HFFc6 (cell line): ENCODE data around the gene NUDT14. TPM values are rescaled to one million over a fixed set of nuclear protein-coding genes. Genes with fewer than 3 reads are reported as not detected.

ENCODE experiments used
- DNase-seq: peaks from one replicate; pipeline ENCODE4 v3.0.0-alpha.2; 2018
- H3K27ac Mint-ChIP-seq: 2 replicates; pipeline ENCODE4 v1.8.0; 2020; ENCODE audit warnings: mild to moderate bottlenecking, mixed read lengths
- H3K27me3 Mint-ChIP-seq: 2 replicates; pipeline ENCODE4 v1.8.0; 2021; ENCODE audit warnings: mild to moderate bottlenecking, moderate library complexity, mixed read lengths; ENCODE audit not compliant: insufficient read depth
- H3K36me3 Mint-ChIP-seq: 2 replicates; pipeline ENCODE4 v1.8.0; 2021; ENCODE audit warnings: low read depth, mixed read lengths
- H3K4me1 Mint-ChIP-seq: 2 replicates; pipeline ENCODE4 v1.8.0; 2020; ENCODE audit warnings: low read depth, mixed read lengths
- H3K4me3 Mint-ChIP-seq: 2 replicates; pipeline ENCODE4 v1.8.0; 2020; ENCODE audit warnings: mild to moderate bottlenecking, moderate library complexity, mixed read lengths
- H3K9me3 Mint-ChIP-seq: 2 replicates; pipeline ENCODE4 v1.8.0; 2020; ENCODE audit warnings: mild to moderate bottlenecking, mixed read lengths
- total RNA-seq, 6 experiments: library from RNA; stranded (reverse); fragmentation: NEBNext Ultra II Directional; extraction: Animal tissue kit (Norgen Biotek cat#: 25700); gene quantifications; 2 replicates in 1 of 6; 3 replicates in 5 of 6; pipeline ENCODE4 v1.2.3, GENCODE V29; 2021
- TF ChIP-seq, protein P1 (sequence below): fragments of 200-600 bp; sonication (generic); IDR thresholded peaks from 2 replicates; pipeline ENCODE4 v1.5.0; 2021; ENCODE audit warnings: antibody characterized with exemption, mild to moderate bottlenecking

Gene NUDT14
- total RNA-seq, 6 experiments from 2014 or later = 9.8 to 13.3 (median 11.0) TPM

- no peak for DNase-seq
- Mint-ChIP-seq H3K9me3 (peaks cover 21% of the 10 kb centered on the region), H3K27ac (no peak overlapping the region), H3K27me3 (peaks cover 6% of the 10 kb centered on the region), H3K4me1 (no peaks in the 10 kb centered on the region), H3K36me3 (0 out of 2 replicates have a peak, but pooled peaks cover 4% of the 10 kb centered on the region), H3K4me3 (no peak overlapping the region)
- TF ChIP-seq, protein P1, sequence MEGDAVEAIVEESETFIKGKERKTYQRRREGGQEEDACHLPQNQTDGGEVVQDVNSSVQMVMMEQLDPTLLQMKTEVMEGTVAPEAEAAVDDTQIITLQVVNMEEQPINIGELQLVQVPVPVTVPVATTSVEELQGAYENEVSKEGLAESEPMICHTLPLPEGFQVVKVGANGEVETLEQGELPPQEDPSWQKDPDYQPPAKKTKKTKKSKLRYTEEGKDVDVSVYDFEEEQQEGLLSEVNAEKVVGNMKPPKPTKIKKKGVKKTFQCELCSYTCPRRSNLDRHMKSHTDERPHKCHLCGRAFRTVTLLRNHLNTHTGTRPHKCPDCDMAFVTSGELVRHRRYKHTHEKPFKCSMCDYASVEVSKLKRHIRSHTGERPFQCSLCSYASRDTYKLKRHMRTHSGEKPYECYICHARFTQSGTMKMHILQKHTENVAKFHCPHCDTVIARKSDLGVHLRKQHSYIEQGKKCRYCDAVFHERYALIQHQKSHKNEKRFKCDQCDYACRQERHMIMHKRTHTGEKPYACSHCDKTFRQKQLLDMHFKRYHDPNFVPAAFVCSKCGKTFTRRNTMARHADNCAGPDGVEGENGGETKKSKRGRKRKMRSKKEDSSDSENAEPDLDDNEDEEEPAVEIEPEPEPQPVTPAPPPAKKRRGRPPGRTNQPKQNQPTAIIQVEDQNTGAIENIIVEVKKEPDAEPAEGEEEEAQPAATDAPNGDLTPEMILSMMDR = no peak
Measured at GRCh38 chr14:105135700-105136395, 45.3 kb downstream of the NUDT14 start.

DNA sequence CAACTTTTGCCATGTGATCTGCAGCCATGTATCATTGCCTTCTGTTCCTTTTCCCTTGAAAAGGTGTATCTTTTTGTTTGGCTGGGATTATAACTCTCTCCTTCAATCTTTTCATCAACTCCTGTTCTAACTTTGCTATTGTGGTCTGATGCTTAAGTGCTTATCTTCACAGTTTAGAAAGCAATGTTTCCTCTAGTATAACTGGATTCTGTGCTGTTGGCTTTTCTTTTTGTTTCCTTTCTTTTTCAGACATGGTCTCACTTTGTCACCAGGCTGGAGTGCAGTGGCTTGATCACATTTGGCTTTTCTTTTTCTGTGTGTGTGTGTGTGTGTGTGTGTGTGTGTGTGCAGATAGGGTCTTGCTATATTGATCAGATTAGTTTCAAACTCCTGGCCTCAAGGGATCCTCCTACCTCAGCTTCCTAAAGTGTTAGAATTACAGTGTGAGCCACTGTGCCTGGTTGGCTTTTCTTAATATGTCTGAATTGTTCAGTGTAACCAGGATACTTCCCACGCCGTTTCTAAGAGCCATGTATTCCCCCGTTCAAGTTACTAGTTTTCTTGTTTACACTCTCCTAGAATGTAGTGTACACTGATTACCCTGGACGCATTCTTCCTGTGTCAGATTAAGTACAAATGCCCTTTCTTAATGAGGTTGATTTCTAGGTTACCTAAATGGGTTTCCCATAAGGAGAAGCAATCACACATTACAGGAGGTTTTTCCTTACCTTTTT, 48.0 kb downstream of the NUDT14 start:
- Mint-ChIP-seq H3K9me3 (0 out of 2 replicates have a peak, but pooled peaks cover 3% of the 10 kb centered on the region), H3K36me3 (no peaks in the 10 kb centered on the region), H3K4me1 (no peaks in the 10 kb centered on the region), H3K27me3 (peaks cover 13% of the 10 kb centered on the region), H3K27ac (no peak overlapping the region), H3K4me3 (no peak overlapping the region)
- TF ChIP-seq, protein P1 = no peak
- DNase-seq = no peak

DNA sequence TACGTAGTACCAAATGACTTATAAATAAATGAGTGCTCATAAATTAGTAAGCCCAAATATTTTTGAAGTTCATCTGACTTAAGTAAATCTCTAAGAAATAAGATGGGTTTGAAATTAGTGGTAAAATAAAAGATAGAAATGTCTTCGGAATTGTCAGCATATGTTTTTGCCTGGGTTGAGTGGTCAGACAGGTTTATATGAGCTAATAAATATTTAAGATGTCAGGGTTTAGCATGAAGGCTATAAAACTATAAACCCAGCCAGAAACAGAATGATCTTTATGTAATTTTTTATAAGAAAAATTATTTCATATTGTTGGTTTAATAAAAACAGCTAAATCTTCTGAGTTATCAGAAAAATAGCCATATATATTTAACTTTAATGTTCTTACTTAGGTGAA, 49.9 kb downstream of the NUDT14 start:
- H3K27ac Mint-ChIP-seq = no peak overlapping the region
- H3K36me3 Mint-ChIP-seq = no peaks in the 10 kb centered on the region
- H3K9me3 Mint-ChIP-seq = 0 out of 2 replicates have a peak, but pooled peaks cover 3% of the 10 kb centered on the region
- H3K4me3 Mint-ChIP-seq = no peak overlapping the region
- no peaks in the 10 kb centered on the region for H3K4me1 Mint-ChIP-seq
- H3K27me3 Mint-ChIP-seq = peaks cover 19% of the 10 kb centered on the region
- TF ChIP-seq, protein P1 = no peak
- DNase-seq = no peak

DNA sequence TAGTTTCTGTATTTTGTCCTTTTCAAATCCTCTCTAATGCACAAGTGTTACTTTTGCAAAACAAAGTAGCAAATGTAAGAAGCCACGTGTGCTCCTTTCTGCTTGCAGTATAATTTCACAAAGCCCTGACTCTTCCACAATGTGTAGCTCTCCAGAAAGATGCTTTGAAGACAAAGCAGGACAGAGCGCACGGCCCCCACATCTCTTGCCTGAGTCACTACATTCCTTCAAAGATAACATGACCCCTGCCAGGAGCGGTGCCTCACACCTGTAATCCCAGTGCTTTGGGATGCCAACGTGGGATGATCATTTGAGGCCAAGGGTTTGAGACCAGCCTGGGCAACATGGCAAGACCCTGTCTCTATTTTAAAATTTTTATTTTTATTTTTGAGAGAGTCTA, 53.1 kb downstream of the NUDT14 start:
- Mint-ChIP-seq H3K27ac (no peak overlapping the region), H3K36me3 (no peaks in the 10 kb centered on the region), H3K27me3 (peaks cover 35% of the 10 kb centered on the region), H3K9me3 (0 out of 2 replicates have a peak, but pooled peaks cover 3% of the 10 kb centered on the region), H3K4me1 (no peaks in the 10 kb centered on the region), H3K4me3 (no peak overlapping the region)
- DNase-seq = no peak
- TF ChIP-seq, protein P1 = no peak

DNA sequence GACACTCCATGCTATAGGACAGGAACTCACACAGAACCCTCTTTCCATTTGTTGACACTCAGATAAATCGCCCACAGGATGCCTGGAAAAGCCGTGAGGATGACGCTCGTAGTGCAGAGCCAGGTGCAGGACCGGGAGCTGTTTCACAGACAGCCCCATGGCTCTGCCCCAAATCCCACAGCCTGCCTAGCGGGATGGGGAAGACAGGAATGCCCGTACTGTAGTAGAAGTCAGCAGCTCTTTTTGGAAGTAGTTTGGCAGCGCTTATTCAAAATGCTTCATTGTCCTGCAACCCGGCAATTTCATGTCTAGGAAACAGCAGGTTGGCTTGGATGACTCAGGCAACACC, 54.2 kb downstream of the NUDT14 start:
- DNase-seq = no peak
- no peak overlapping the region for H3K4me3 Mint-ChIP-seq
- H3K9me3 Mint-ChIP-seq = peaks cover 10% of the 10 kb centered on the region
- TF ChIP-seq, protein P1 = no peak
- H3K27ac Mint-ChIP-seq = no peak overlapping the region
- peaks cover 41% of the 10 kb centered on the region for H3K27me3 Mint-ChIP-seq
- H3K36me3 Mint-ChIP-seq = peaks cover 4% of the 10 kb centered on the region
- no peaks in the 10 kb centered on the region for H3K4me1 Mint-ChIP-seq
